NCI-H2029 treated with DMSO at 0.1 percent for 48 hours (cell line): ENCODE measurements around the gene F12.
A peak's percentile ranks its signal among the peaks of the same experiment; 100 is the strongest.
"Not testable (repeated sequence)": the region's sequence is repeated elsewhere in the genome, so short reads cannot be mapped to it uniquely, and the experiment has no call there.

ENCODE experiments used
- DNase-seq: peaks from one replicate; lab custom pipeline; 2025; lab: John Stamatoyannopoulos, UW

F12 gene

GRCh38 chr5:177367981-177368868 is 41.1 kb downstream of the F12 start:
- no peak for DNase-seq

- DNase-seq = no peak
Measured at GRCh38 chr5:177367323-177367848, 42.0 kb downstream of the F12 start.

GRCh38 chr5:177366528-177367322 is 42.6 kb downstream of the F12 start:
- DNase-seq = no peak

- DNase-seq = no peak
Measured at GRCh38 chr5:177365845-177366527, 43.4 kb downstream of the F12 start.

GRCh38 chr5:177364159-177364962 is 45.0 kb downstream of the F12 start:
- no peak for DNase-seq

GRCh38 chr5:177363565-177363964 is 45.8 kb downstream of the F12 start:
- no peak for DNase-seq

- peak; percentile 52 for DNase-seq
Measured at GRCh38 chr5:177362610-177363507, 46.5 kb downstream of the F12 start.

- no peak for DNase-seq
Measured at GRCh38 chr5:177362292-177362609, 47.1 kb downstream of the F12 start.

GRCh38 chr5:177361418-177362291 is 47.7 kb downstream of the F12 start:
- DNase-seq = no peak

GRCh38 chr5:177360740-177361139 is 48.6 kb downstream of the F12 start:
- DNase-seq = not testable (repeated sequence)

GRCh38 chr5:177359860-177360259 is 49.5 kb downstream of the F12 start:
- no peak for DNase-seq

- DNase-seq = no peak
Measured at GRCh38 chr5:177359451-177359851, 49.9 kb downstream of the F12 start.

GRCh38 chr5:177358370-177358819 is 51.0 kb downstream of the F12 start:
- DNase-seq = no peak

- DNase-seq = peak; percentile 47
Measured at GRCh38 chr5:177357459-177358351, 51.7 kb downstream of the F12 start, which contains the start of gene RGS14. Gene RGS14, plus strand, starts transcription at chr5:177357924. Its CDS starts 101 bp downstream, at chr5:177358025.

GRCh38 chr5:177357146-177357458 is 52.3 kb downstream of the F12 start:
- no peak for DNase-seq

GRCh38 chr5:177356746-177357145 is 52.6 kb downstream of the F12 start:
- DNase-seq = no peak

- DNase-seq = no peak
Measured at GRCh38 chr5:177355868-177356168, 53.5 kb downstream of the F12 start.

GRCh38 chr5:177355162-177355867 is 54.0 kb downstream of the F12 start:
- no peak for DNase-seq
